OCI-LY7 (cell line): ENCODE measurements around the gene GRK6. TPM values are rescaled to one million over a fixed set of nuclear protein-coding genes. Genes with fewer than 3 reads are reported as not detected.

ENCODE experiments used
- BruUV-seq: library from RNA; stranded (reverse); fragments of 400-500 nt; replicated peaks from 2 replicates; lab custom pipeline; 2021; lab: Mats Ljungman, UMichigan
- CTCF ChIA-PET: fragments of 300-600 bp; sonication (Branson Sonifier 250); formaldehyde crosslinking; loops from one replicate; lab custom pipeline; 2022; ENCODE audit warnings: antibody characterized with exemption; ENCODE audit not compliant: unreplicated experiment; lab: Charles Lee
- POLR2A ChIA-PET: fragments of 300-600 bp; sonication (Branson Sonifier 250); formaldehyde crosslinking; loops from one replicate; lab custom pipeline; 2022; ENCODE audit warnings: antibody characterized with exemption; lab: Charles Lee
- DNase-seq: peaks from one replicate; pipeline ENCODE4 v3.0.0-alpha.2; 2015; ENCODE audit warnings: low spot score
- H2AFZ ChIP-seq: fragments of 200-600 bp; sonication (generic), shearing (Covaris generic); 2 replicates; pipeline ENCODE4 v1.6.1; 2014; ENCODE audit warnings: mild to moderate bottlenecking, antibody characterized with exemption, low read length, moderate library complexity
- H3K27ac ChIP-seq: fragments of 200-600 bp; sonication (generic); 2 replicates; pipeline ENCODE4 v1.5.1; 2014; ENCODE audit warnings: mixed run types, low read depth, mild to moderate bottlenecking, moderate library complexity, low read length, inconsistent platforms; ENCODE audit not compliant: poor library complexity, severe bottlenecking
- H3K36me3 ChIP-seq: fragments of 200-600 bp; sonication (generic); 2 replicates; pipeline ENCODE4 v1.6.1; 2014; ENCODE audit warnings: mild to moderate bottlenecking, antibody characterized with exemption, low read length, moderate library complexity, mixed read lengths; ENCODE audit not compliant: insufficient read depth
- H3K4me1 ChIP-seq: fragments of 200-600 bp; sonication (generic); 2 replicates; pipeline ENCODE4 v1.5.1; 2014; ENCODE audit warnings: mild to moderate bottlenecking, low read length; ENCODE audit not compliant: insufficient read depth, poor library complexity, severe bottlenecking
- H3K4me2 ChIP-seq: fragments of 200-600 bp; sonication (generic); 2 replicates; pipeline ENCODE4 v1.6.1; 2014; ENCODE audit warnings: mild to moderate bottlenecking, low read length
- H3K4me3 ChIP-seq: fragments of 200-600 bp; sonication (generic); 2 replicates; pipeline ENCODE4 v1.5.1; 2014; ENCODE audit warnings: mild to moderate bottlenecking, low read depth, low read length; ENCODE audit not compliant: poor library complexity, severe bottlenecking
- H3K79me2 ChIP-seq: fragments of 200-600 bp; sonication (generic); 2 replicates; pipeline ENCODE4 v1.6.1; 2016; ENCODE audit warnings: low read depth, mild to moderate bottlenecking, low read length, moderate library complexity, mixed read lengths; ENCODE audit not compliant: insufficient read depth
- H3K9me2 ChIP-seq: fragments of 200-600 bp; sonication (generic); 2 replicates; pipeline ENCODE4 v1.6.1; 2016; ENCODE audit warnings: mild to moderate bottlenecking, low read length, mixed read lengths; ENCODE audit not compliant: insufficient read depth
- H3K9me3 ChIP-seq: fragments of 200-600 bp; sonication (generic); 2 replicates; pipeline ENCODE4 v1.6.1; 2014; ENCODE audit warnings: mild to moderate bottlenecking, mixed run types, low read length, mixed read lengths
- H4K20me1 ChIP-seq: fragments of 200-600 bp; sonication (generic); 2 replicates; pipeline ENCODE4 v1.6.1; 2014; ENCODE audit warnings: mild to moderate bottlenecking, antibody characterized with exemption, low read length, moderate library complexity, mixed read lengths; ENCODE audit not compliant: insufficient read depth
- CTCF ChIP-seq: fragments of 200-600 bp; sonication (generic); conservative IDR thresholded peaks from 2 replicates; pipeline ENCODE4 v1.5.1; 2014; ENCODE audit warnings: mild to moderate bottlenecking, antibody characterized with exemption, low read length, moderate library complexity, mixed read lengths
- EZH2phosphoT487 ChIP-seq: fragments of 200-600 bp; sonication (generic); IDR thresholded peaks from 2 replicates; pipeline ENCODE4 v1.6.1; 2018; ENCODE audit warnings: low read depth, borderline replicate concordance, mild to moderate bottlenecking, mixed run types, antibody characterized with exemption, low read length, moderate library complexity, mixed read lengths
- intact Hi-C: fragments of 100-400 bp; cut with micrococcal nuclease; formaldehyde crosslinking; loops from one replicate; pipeline ENCODE4 v1.10.0; 2022; ENCODE audit not compliant: unreplicated experiment
- total RNA-seq, 2 experiments: library from RNA; depleted of rRNA in 1 of 2; stranded (reverse); fragments of >200 nt in 1 of 2; shearing (Covaris generic) in 1 of 2; gene quantifications; 2 replicates each; pipeline ENCODE4 v1.2.3, GENCODE V29; 2014 to 2022

GRK6 gene
- total RNA-seq, 2 experiments from 2014 or later, result 46.2 to 99.4 TPM

GRCh38 chr5:177490992-177491391, 64.5 kb downstream of the GRK6 start:
- BruUV-seq, result no TSS peak
- Histone ChIP-seq H3K36me3 (peaks cover 12% of the 10 kb centered on the region; the same call in 1 of the 2 replicates), H3K4me2 (no peak overlapping the region; the same call in 1 of the 2 replicates), H2AFZ (no peak overlapping the region), H3K9me2 (no peaks in the 10 kb centered on the region), H3K79me2 (no peaks in the 10 kb centered on the region), H4K20me1 (no peaks in the 10 kb centered on the region; the same call in 1 of the 2 replicates), H3K9me3 (no peaks in the 10 kb centered on the region), H3K27ac (no peak overlapping the region), H3K4me1 (peaks cover 41% of the 10 kb centered on the region), H3K4me3 (no peak overlapping the region)
- POLR2A ChIA-PET, result no interaction called here
- TF ChIP-seq EZH2phosphoT487 (no peak), CTCF (no peak)
- intact Hi-C loops, result no loop called here
- no peak for DNase-seq
- CTCF ChIA-PET, result no interaction called here

- H3K9me2 ChIP-seq, result no peaks in the 10 kb centered on the region
- intact Hi-C loops, result no loop called here
- H4K20me1 ChIP-seq, result peaks cover 5% of the 10 kb centered on the region; the same call in 1 of the 2 replicates
- H3K36me3 ChIP-seq, result peaks cover 8% of the 10 kb centered on the region; the same call in 1 of the 2 replicates
- CTCF ChIA-PET, result no interaction called here
- peak; percentile 58 for DNase-seq
- no peak overlapping the region for H3K4me3 ChIP-seq
- no peaks in the 10 kb centered on the region for H3K9me3 ChIP-seq
- peak; percentile 74 for TF ChIP-seq CTCF
- no peak for TF ChIP-seq EZH2phosphoT487
- BruUV-seq, result no TSS peak
- peaks cover 46% of the 10 kb centered on the region for H3K4me1 ChIP-seq
- POLR2A ChIA-PET, result no interaction called here
- H3K4me2 ChIP-seq, result no peak overlapping the region; the same call in 1 of the 2 replicates
- no peak overlapping the region for H2AFZ ChIP-seq
- H3K27ac ChIP-seq, result no peak overlapping the region
- no peaks in the 10 kb centered on the region for H3K79me2 ChIP-seq
Observed at GRCh38 chr5:177491429-177491945, 65.0 kb downstream of the GRK6 start.
